HepG2 (cell line): ENCODE results near the gene ACAP2. TPM values are rescaled to one million over a fixed set of nuclear protein-coding genes. Genes with fewer than 3 reads are reported as not detected.
A peak's percentile ranks its signal among the peaks of the same experiment; 100 is the strongest.

Source experiments
- ELF4 ChIP-seq: sonication (generic); formaldehyde crosslinking; IDR thresholded peaks from 2 replicates; pipeline ENCODE4 v1.5.0; 2020; ENCODE audit warnings: missing genetic modification reagents, mild to moderate bottlenecking, moderate library complexity, borderline replicate concordance
- GTF3A ChIP-seq: sonication (generic); formaldehyde crosslinking; conservative IDR thresholded peaks from 2 replicates; pipeline ENCODE4 v1.4.0; 2020; ENCODE audit warnings: mild to moderate bottlenecking, missing genetic modification reagents
- HOXA9 ChIP-seq: sonication (generic); formaldehyde crosslinking; IDR thresholded peaks from 2 replicates; pipeline ENCODE4 v1.8.1; 2022; ENCODE audit warnings: missing genetic modification reagents, mild to moderate bottlenecking, moderate library complexity, borderline replicate concordance
- MTF2 ChIP-seq: sonication (generic); formaldehyde crosslinking; IDR thresholded peaks from 2 replicates; pipeline ENCODE4 v1.5.0; 2020; ENCODE audit warnings: missing genetic modification reagents, borderline replicate concordance
- PCBP1 ChIP-seq: fragments of 200-400 bp; formaldehyde crosslinking; IDR thresholded peaks from 2 replicates; pipeline ENCODE4 v1.6.1; 2017; ENCODE audit warnings: mild to moderate bottlenecking, low read depth, low read length, borderline replicate concordance
- PRMT3 ChIP-seq: sonication (generic); formaldehyde crosslinking; IDR thresholded peaks from 2 replicates; pipeline ENCODE4 v1.8.1; 2022; ENCODE audit warnings: low read depth, mild to moderate bottlenecking, moderate library complexity, missing genetic modification reagents, borderline replicate concordance
- YY1 ChIP-seq: IDR thresholded peaks from 2 replicates; pipeline ENCODE4 v1.6.1; 2011; ENCODE audit warnings: low read length, low read depth, moderate library complexity, mild to moderate bottlenecking; ENCODE audit not compliant: insufficient read depth, insufficient replicate concordance
- ZFP36L2 ChIP-seq: sonication (generic); formaldehyde crosslinking; IDR thresholded peaks from 2 replicates; pipeline ENCODE4 v1.4.0; 2020; ENCODE audit warnings: missing genetic modification reagents
- ZNF207 ChIP-seq: fragments of 450-650 bp; IDR thresholded peaks from 2 replicates; pipeline ENCODE4 v1.6.1; 2016; ENCODE audit warnings: antibody characterized with exemption, borderline replicate concordance
- ZNF350 ChIP-seq: sonication (generic); formaldehyde crosslinking; IDR thresholded peaks from 2 replicates; pipeline ENCODE4 v1.4.0; 2020; ENCODE audit warnings: mild to moderate bottlenecking, low read depth, missing genetic modification reagents, borderline replicate concordance
- ZNF75D ChIP-seq: sonication (generic); formaldehyde crosslinking; IDR thresholded peaks from 2 replicates; pipeline ENCODE4 v1.8.1; 2023; ENCODE audit warnings: missing genetic modification reagents, mild to moderate bottlenecking, borderline replicate concordance
- ZNF891 ChIP-seq: sonication (generic); formaldehyde crosslinking; IDR thresholded peaks from 2 replicates; pipeline ENCODE4 v1.5.0; 2020; ENCODE audit warnings: mild to moderate bottlenecking, missing genetic modification reagents
- polyA plus RNA-seq, 8 experiments: library from polyadenylated mRNA; depleted of rRNA in 3 of 8; stranded (reverse) in 7 of 8; unstranded in 1 of 8; fragments of >200 nt; fragmentation: Illumina TruSeq in 4 of 8; extraction: Trizol in 4 of 8; gene quantifications; 2 replicates each; pipeline versions ENCODE4 v1.2.1 to v1.2.3, GENCODE V29; 2011 to 2016; ENCODE audit warnings: low read depth in 4 of 8, missing spikeins in 1 of 8, mixed read lengths in 1 of 8; ENCODE audit not compliant: insufficient read depth in 1 of 8
- total RNA-seq, 5 experiments: library from RNA; depleted of rRNA; stranded (reverse); fragments of >200 nt; fragmentation: Illumina TruSeq; extraction: Trizol; gene quantifications; 2 replicates each; pipeline ENCODE4 v1.2.3, GENCODE V29; 2016; ENCODE audit warnings: low read depth in 1 of 5
- TF ChIP-seq, protein P1 (sequence below): conservative IDR thresholded peaks from 2 replicates; pipeline ENCODE4 v1.6.1; 2018; ENCODE audit warnings: missing genetic modification reagents
- TF ChIP-seq, protein P2 (sequence below): sonication (generic); formaldehyde crosslinking; conservative IDR thresholded peaks from 2 replicates; pipeline ENCODE4 v1.4.0; 2020; ENCODE audit warnings: missing genetic modification reagents
- TF ChIP-seq, protein P3 (sequence below): sonication (generic); formaldehyde crosslinking; IDR thresholded peaks from 2 replicates; pipeline ENCODE4 v1.4.0; 2020; ENCODE audit warnings: missing genetic modification reagents, mild to moderate bottlenecking, borderline replicate concordance
- TF ChIP-seq, protein P4 (sequence below): sonication (generic); formaldehyde crosslinking; IDR thresholded peaks from 2 replicates; pipeline ENCODE4 v1.5.0; 2020; ENCODE audit warnings: mild to moderate bottlenecking, missing genetic modification reagents

The ACAP2 gene
- total and polyA plus RNA-seq, 2 of the 13 experiments (the other 11 are each of a cell fraction or from before 2014, with no cell fraction given), result 7.3 to 23.9 TPM

DNA sequence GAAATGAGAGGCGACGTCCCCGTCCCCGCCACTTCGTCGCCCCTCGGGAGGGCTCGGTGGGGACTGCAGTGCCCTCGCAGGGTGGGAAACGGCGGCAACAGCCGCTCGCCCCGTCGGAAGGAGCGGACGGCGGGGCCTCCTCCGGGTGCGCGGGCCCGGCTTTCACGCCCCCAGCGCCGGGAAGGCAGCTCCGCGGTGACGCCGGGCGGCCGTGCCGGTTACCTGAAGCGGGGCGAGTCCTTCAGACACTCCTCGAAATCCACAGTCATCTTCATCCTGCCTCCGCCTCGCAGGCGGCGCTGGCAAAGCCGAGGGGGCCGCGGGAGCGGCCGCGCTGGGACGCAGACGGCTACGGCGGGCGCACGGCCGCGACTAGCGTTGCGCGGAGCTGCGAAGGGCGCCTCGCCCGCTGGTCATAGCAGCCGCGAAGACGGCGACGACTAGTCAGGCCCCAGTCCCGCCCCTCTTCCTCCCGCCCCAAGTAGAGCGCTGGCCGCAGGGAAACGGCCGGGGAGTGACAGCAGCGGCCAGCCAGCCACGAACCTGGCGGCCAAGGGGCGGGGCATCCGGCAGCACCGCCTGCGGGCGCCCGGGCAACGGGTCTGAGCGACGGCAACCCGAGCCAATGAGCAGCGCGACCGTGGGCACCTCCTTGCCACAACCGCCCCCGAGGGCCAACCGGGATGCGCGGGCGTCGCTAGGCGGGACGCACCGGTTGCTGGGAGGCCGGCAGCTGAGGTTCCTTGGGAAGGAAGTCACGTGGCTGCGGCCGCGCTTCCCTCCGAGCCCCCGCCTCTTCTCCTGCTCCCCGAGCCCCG lies at the start of gene ACAP2 (continued):
- TF ChIP-seq, protein P1, sequence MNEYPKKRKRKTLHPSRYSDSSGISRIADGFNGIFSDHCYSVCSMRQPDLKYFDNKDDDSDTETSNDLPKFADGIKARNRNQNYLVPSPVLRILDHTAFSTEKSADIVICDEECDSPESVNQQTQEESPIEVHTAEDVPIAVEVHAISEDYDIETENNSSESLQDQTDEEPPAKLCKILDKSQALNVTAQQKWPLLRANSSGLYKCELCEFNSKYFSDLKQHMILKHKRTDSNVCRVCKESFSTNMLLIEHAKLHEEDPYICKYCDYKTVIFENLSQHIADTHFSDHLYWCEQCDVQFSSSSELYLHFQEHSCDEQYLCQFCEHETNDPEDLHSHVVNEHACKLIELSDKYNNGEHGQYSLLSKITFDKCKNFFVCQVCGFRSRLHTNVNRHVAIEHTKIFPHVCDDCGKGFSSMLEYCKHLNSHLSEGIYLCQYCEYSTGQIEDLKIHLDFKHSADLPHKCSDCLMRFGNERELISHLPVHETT (CRISPR knock-in tag), result no peak
- TF ChIP-seq MTF2 (CRISPR knock-in tag) (peak; percentile 41; the same call in 1 of the 2 replicates), ZNF891 (CRISPR knock-in tag) (no peak; the same call in 1 of the 2 replicates), ZFP36L2 (no peak), ZNF207 (no peak), PRMT3 (CRISPR knock-in tag) (no peak), PCBP1 (no peak), HOXA9 (CRISPR knock-in tag) (no peak), GTF3A (CRISPR knock-in tag) (no peak), YY1 (no peak), ELF4 (CRISPR knock-in tag) (no peak), ZNF75D (CRISPR knock-in tag) (no peak), ZNF350 (CRISPR knock-in tag) (no peak)
- TF ChIP-seq, protein P2, sequence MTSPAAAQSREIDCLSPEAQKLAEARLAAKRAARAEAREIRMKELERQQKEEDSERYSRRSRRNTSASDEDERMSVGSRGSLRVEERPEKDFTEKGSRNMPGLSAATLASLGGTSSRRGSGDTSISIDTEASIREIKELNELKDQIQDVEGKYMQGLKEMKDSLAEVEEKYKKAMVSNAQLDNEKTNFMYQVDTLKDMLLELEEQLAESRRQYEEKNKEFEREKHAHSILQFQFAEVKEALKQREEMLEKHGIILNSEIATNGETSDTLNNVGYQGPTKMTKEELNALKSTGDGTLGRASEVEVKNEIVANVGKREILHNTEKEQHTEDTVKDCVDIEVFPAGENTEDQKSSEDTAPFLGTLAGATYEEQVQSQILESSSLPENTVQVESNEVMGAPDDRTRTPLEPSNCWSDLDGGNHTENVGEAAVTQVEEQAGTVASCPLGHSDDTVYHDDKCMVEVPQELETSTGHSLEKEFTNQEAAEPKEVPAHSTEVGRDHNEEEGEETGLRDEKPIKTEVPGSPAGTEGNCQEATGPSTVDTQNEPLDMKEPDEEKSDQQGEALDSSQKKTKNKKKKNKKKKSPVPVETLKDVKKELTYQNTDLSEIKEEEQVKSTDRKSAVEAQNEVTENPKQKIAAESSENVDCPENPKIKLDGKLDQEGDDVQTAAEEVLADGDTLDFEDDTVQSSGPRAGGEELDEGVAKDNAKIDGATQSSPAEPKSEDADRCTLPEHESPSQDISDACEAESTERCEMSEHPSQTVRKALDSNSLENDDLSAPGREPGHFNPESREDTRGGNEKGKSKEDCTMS (CRISPR knock-in tag), result no peak
- TF ChIP-seq, protein P3, sequence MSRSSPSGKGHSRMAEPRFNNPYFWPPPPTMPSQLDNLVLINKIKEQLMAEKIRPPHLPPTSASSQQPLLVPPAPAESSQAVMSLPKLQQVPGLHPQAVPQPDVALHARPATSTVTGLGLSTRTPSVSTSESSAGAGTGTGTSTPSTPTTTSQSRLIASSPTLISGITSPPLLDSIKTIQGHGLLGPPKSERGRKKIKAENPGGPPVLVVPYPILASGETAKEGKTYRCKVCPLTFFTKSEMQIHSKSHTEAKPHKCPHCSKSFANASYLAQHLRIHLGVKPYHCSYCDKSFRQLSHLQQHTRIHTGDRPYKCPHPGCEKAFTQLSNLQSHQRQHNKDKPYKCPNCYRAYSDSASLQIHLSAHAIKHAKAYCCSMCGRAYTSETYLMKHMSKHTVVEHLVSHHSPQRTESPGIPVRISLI (CRISPR knock-in tag), result no peak
- TF ChIP-seq, protein P4, sequence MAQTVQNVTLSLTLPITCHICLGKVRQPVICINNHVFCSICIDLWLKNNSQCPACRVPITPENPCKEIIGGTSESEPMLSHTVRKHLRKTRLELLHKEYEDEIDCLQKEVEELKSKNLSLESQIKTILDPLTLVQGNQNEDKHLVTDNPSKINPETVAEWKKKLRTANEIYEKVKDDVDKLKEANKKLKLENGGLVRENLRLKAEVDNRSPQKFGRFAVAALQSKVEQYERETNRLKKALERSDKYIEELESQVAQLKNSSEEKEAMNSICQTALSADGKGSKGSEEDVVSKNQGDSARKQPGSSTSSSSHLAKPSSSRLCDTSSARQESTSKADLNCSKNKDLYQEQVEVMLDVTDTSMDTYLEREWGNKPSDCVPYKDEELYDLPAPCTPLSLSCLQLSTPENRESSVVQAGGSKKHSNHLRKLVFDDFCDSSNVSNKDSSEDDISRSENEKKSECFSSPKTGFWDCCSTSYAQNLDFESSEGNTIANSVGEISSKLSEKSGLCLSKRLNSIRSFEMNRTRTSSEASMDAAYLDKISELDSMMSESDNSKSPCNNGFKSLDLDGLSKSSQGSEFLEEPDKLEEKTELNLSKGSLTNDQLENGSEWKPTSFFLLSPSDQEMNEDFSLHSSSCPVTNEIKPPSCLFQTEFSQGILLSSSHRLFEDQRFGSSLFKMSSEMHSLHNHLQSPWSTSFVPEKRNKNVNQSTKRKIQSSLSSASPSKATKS, result no peak
